Adipocyte (in vitro differentiated cells): Measurements from ENCODE around the gene RICTOR.

ENCODE experiments used
- DNase-seq: peaks from one replicate; pipeline ENCODE4 v3.0.0-alpha.2; 2015; ENCODE audit warnings: low read depth
- H3K27me3 ChIP-seq: replicated peaks from 2 replicates; pipeline ENCODE4 v1.7.0; 2013; ENCODE audit warnings: mild to moderate bottlenecking, low read length, moderate library complexity; ENCODE audit not compliant: control insufficient read depth, insufficient read depth
- H3K36me3 ChIP-seq: 2 replicates; pipeline ENCODE4 v1.7.0; 2013; ENCODE audit warnings: low read length, mild to moderate bottlenecking, moderate library complexity; ENCODE audit not compliant: control insufficient read depth, insufficient read depth, severe bottlenecking
- H3K4me1 ChIP-seq: 2 replicates; pipeline ENCODE4 v1.7.0; 2013; ENCODE audit warnings: mild to moderate bottlenecking, low read length, moderate library complexity; ENCODE audit not compliant: control insufficient read depth, insufficient read depth
- H3K4me3 ChIP-seq: 2 replicates; pipeline ENCODE4 v1.7.0; 2013; ENCODE audit warnings: mild to moderate bottlenecking, low read length, moderate library complexity
- H3K9ac ChIP-seq: 2 replicates; pipeline ENCODE4 v1.7.0; 2013; ENCODE audit warnings: mild to moderate bottlenecking, low read length, moderate library complexity
- H3K9me3 ChIP-seq: 2 replicates; pipeline ENCODE4 v1.7.0; 2013; ENCODE audit warnings: mild to moderate bottlenecking, low read length, moderate library complexity; ENCODE audit not compliant: control insufficient read depth

RICTOR gene

DNA sequence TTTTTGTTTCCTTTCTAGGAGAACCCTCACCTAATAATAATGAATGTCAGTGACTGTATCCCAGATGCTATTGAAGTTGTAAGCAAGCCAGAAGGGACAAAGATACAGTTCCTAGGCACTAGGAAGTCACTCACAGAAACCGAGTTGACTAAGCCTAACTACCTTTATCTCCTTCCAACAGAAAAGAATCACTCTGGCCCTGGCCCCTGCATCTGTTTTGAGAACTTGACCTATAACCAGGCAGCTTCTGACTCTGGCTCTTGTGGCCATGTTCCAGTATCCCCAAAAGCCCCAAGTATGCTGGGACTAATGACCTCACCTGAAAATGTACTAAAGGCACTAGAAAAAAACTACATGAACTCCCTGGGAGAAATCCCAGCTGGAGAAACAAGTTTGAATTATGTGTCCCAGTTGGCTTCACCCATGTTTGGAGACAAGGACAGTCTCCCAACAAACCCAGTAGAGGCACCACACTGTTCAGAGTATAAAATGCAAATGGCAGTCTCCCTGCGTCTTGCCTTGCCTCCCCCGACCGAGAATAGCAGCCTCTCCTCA, 141.3 kb downstream of the RICTOR start:
- peaks cover 99% of the 10 kb centered on the region for H3K36me3 ChIP-seq
- no peaks in the 10 kb centered on the region for H3K27me3 ChIP-seq
- H3K4me1 ChIP-seq: peaks cover 8% of the 10 kb centered on the region
- no peak overlapping the region for H3K9ac ChIP-seq
- no peak for DNase-seq
- no peak overlapping the region for H3K4me3 ChIP-seq
- H3K9me3 ChIP-seq: no peaks in the 10 kb centered on the region

DNA sequence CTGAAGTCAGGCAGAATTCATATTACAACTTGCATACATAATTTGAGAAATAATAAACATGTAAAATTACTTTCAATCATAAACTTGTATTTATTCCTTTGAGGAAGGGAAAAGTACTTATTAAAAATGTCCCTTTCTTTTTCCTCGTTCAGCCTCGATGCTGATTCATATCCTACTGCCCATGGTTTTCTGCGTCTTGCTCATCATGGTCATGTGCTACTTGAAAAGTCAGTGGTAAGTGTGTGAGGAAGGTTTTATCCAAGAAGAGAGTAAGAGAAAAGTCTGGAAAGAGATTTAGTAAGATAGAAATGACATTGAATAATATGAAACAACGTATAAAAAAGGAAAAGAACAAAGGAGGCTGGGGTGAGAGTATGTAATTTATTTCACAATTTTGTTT, 142.5 kb downstream of the RICTOR start:
- Histone ChIP-seq H3K9ac (no peak overlapping the region), H3K36me3 (peaks cover 99% of the 10 kb centered on the region), H3K4me1 (peaks cover 19% of the 10 kb centered on the region), H3K4me3 (no peak overlapping the region), H3K27me3 (no peaks in the 10 kb centered on the region), H3K9me3 (no peaks in the 10 kb centered on the region)
- no peak for DNase-seq

DNA sequence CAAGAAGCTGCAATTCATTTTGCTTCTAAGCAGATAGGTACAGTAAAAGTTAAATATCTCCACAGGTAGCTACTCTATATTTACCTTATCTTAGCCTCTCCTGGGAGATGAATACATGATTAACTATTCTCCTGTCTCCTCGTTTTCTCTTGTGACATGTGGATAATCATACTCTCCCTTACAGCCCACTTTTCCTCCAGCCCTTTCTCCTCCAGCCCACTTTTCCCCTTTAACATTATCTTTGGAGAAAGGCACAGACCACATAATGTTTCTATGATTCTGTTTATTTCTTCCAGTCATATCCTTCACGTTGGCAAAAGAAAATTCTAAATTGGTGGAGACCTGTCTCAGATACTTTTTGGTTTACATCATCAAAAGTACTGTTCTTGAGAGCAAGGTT, 144.4 kb downstream of the RICTOR start:
- peaks cover 38% of the 10 kb centered on the region for H3K4me1 ChIP-seq

DNA sequence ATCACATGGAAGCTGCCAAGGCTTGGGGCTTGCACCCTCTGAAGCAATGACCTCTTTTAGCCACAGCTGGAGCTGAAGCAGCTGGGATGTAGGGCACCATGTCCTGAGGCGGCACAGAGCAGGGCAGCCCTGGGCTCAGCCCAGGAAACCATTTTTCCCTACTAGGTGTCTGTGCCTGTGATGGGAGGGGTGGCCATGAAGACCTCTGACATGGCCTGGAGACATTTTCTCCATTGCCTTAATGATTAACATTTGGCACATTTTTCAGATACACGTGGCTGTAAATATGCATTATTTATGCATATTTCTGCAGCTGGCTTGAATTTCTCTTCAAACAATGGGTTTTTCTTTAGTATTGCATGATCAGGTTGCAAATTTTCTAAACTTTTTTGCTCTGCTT, 146.7 kb downstream of the RICTOR start:
- Histone ChIP-seq H3K9me3 (no peaks in the 10 kb centered on the region), H3K4me1 (peaks cover 61% of the 10 kb centered on the region), H3K27me3 (no peaks in the 10 kb centered on the region), H3K36me3 (peaks cover 88% of the 10 kb centered on the region), H3K4me3 (peak overlapping the region; percentile 11), H3K9ac (no peak overlapping the region)
- DNase-seq: no peak

More for the DNA sequence above, 144.4 kb downstream of the RICTOR start:
- no peak for DNase-seq
- H3K4me3 ChIP-seq: no peak overlapping the region
- H3K9me3 ChIP-seq: no peaks in the 10 kb centered on the region
- no peaks in the 10 kb centered on the region for H3K27me3 ChIP-seq
- H3K9ac ChIP-seq: no peak overlapping the region
- peaks cover 99% of the 10 kb centered on the region for H3K36me3 ChIP-seq

DNA sequence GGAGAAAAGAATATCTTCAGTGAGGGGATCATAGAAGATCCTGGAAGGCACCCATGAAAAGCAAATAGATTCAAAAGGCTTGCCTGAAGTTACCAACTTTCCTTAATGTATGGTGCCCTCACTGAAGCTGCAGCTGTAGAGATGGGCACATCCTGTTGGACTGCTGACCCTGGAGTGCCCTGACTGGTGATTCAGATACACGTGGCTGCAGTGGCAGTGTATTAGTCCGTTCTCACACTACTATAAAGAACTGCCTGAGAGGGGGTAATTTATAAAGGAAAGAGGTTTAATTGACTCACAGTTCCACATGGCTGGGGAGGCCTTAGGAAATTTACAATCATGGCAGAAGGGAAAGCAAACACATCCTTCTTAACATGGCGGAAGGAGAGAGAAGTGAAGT, 148.1 kb downstream of the RICTOR start:
- H3K4me3 ChIP-seq: peak overlapping the region; percentile 5
- H3K4me1 ChIP-seq: peaks cover 71% of the 10 kb centered on the region
- H3K9ac ChIP-seq: peak overlapping the region; percentile 72
- no peaks in the 10 kb centered on the region for H3K9me3 ChIP-seq
- H3K27me3 ChIP-seq: no peaks in the 10 kb centered on the region
- DNase-seq: no peak
- H3K36me3 ChIP-seq: peaks cover 88% of the 10 kb centered on the region

DNA sequence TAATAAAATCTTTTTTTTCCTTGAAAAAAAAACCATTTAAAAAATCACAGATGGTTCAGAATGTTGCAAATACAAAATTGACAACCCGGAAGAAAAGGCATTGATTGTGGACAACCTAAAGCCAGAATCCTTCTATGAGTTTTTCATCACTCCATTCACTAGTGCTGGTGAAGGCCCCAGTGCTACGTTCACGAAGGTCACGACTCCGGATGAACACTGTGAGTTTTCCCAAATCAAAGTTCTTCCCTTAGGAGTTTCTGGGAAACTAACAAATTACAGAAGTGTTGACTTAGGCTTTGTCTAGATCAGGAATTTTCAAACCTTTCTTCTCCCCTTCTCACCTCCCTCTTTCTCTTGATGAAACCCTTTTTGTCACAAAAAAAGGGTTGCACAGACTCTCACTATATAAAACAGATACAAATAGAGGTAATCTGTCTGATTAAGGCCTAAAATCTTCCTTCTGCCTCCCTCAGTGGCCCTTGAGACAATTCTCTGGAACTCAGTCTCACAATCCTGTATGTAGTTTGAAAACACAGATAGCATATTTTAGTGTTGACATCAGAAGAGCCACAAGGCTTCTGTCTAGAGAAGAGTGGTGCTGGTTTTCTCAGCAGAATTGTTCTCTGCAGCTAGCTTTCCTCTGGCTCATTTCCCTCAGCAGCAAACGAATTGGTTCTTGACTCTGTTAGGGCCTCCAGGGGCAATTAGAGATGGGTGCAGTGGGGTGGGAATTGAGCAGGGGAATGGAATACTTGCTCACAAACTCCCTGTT, 148.9 kb downstream of the RICTOR start:
- peak overlapping the region; percentile 72 for H3K9ac ChIP-seq
- DNase-seq: peak; percentile 83
- peak overlapping the region; percentile 12 for H3K4me3 ChIP-seq
- peaks cover 71% of the 10 kb centered on the region for H3K4me1 ChIP-seq
- no peaks in the 10 kb centered on the region for H3K9me3 ChIP-seq
- peaks cover 88% of the 10 kb centered on the region for H3K36me3 ChIP-seq
- no peaks in the 10 kb centered on the region for H3K27me3 ChIP-seq

DNA sequence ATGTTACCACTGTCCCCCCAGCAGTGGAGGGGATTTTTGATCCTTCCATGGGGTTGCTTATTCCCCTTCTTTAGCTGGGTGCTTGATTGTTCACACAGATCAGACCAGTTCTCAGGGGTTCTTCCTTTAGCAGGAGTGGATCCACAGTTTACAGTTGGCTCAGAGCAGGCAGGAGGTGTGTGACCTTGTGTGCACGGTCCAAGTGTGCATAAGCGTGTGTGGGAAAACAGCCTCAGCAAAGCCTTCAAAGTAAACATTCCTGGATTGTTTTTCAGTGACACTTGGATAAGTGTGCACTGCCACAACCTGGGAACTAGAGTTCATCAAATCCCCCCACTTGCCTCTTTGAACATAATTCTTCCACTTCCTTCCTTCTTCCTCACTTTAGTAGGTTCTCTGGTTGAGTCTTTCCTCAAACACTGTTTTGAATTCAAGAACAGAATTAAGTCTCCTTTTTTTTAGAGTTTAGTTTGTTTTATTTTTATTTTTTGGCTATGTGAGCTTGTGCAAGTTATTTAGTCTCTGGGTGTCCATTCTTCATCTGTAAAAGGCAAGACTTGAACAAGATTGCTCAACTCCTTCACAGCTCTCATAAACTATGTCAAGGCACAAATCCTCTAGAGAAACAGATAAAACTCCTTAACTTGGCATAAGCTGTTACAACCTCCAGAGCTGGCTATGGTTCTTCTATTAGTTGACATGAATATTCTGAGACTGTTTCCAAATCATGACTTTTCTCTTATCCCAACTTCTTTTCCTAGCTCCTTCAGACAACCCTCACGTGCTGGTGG, 150.3 kb downstream of the RICTOR start:
- Histone ChIP-seq H3K27me3 (no peaks in the 10 kb centered on the region), H3K4me3 (peak overlapping the region; percentile 42), H3K4me1 (peaks cover 79% of the 10 kb centered on the region), H3K36me3 (peaks cover 88% of the 10 kb centered on the region), H3K9ac (peak overlapping the region; percentile 80), H3K9me3 (no peaks in the 10 kb centered on the region)
- peak; percentile 70 for DNase-seq

DNA sequence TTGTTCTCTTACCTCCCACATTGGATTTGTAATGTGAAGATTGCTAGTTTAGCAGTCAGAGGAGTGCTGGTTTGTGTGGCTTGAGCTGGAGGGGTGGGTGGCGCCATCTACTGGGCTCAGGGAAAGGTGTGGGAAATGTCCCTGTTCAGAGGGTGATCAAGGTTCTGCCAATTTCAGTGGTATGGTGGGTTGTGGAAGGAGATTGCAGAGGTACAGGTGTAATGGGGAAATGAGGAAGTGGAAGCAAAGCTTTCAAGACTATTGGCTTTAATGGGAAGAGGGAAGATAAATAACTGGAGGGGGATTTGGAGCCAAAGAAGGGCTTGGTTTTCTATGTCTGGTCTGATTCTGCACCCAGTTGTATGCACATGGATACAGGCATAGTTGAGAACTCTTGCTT, 152.0 kb downstream of the RICTOR start:
- Histone ChIP-seq H3K9me3 (no peaks in the 10 kb centered on the region), H3K4me1 (peaks cover 70% of the 10 kb centered on the region), H3K27me3 (no peaks in the 10 kb centered on the region), H3K9ac (no peak overlapping the region), H3K4me3 (no peak overlapping the region), H3K36me3 (peaks cover 88% of the 10 kb centered on the region)
- DNase-seq: peak; percentile 47

DNA sequence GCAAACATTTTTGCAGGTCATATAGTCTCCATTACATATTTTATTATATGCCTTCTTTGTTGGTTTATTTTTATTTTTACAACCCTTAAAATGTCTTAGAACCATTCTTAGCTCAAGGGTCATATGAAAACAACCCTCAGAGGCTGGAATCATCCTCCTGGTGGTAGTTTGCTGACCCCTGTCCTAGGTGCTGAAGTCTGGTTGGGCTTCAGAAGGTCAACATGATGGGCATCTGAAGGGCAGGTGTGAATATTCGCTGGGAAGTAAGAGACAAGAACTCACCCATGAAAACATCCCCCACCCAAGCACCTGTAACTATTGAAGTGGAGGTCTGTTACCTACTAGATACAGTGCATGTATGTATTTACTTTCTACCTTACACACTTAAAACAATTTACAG, 153.0 kb downstream of the RICTOR start:
- H3K36me3 ChIP-seq: peaks cover 84% of the 10 kb centered on the region
- H3K9me3 ChIP-seq: no peaks in the 10 kb centered on the region
- no peak overlapping the region for H3K9ac ChIP-seq
- H3K4me1 ChIP-seq: peaks cover 60% of the 10 kb centered on the region
- no peak overlapping the region for H3K4me3 ChIP-seq
- H3K27me3 ChIP-seq: no peaks in the 10 kb centered on the region
- no peak for DNase-seq

DNA sequence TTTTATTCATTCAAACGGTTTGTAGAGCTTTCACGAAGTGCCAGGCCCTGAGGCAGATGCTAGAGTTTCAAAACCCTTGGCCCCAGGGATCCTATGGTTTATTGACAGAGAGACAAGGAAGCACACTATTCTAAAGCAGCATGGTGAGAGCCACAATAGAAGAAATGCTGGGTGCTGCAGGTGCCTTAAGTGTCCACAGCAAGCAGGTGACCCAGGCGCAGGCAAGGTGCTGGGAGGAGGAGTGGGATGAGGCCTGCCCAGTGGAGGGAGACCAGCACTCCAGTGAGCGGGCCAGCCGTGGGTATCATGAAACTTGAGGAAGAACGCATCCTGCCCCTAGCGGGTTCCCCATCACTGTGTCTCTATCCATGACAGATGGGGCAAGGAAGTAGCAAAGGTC, 157.4 kb downstream of the RICTOR start:
- Histone ChIP-seq H3K4me3 (no peak overlapping the region), H3K9me3 (no peaks in the 10 kb centered on the region), H3K4me1 (peaks cover 16% of the 10 kb centered on the region), H3K9ac (no peak overlapping the region), H3K27me3 (no peaks in the 10 kb centered on the region), H3K36me3 (peaks cover 60% of the 10 kb centered on the region)
- DNase-seq: no peak

DNA sequence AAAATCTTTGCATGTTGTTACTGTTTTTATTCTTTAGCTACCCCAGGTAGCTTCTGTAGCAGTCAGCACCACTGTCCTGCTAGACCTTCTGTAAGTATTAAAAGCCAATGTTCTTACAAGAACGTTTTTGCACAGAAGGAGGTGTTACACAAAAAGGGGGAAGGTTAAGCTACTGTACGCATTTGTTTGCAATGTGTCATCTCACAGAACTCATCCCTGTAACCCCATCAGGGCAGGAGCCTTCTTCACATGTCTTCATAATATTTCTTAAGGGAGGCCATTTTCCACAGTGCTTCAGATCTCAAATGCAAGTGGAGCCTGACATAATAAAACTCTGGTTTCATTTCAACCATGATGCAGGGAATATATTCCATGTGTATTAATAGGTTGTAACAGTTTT, 160.5 kb downstream of the RICTOR start:
- no peaks in the 10 kb centered on the region for H3K9me3 ChIP-seq
- peaks cover 3% of the 10 kb centered on the region for H3K4me1 ChIP-seq
- H3K36me3 ChIP-seq: peaks cover 58% of the 10 kb centered on the region
- no peak overlapping the region for H3K4me3 ChIP-seq
- no peak overlapping the region for H3K9ac ChIP-seq
- DNase-seq: no peak
- H3K27me3 ChIP-seq: no peaks in the 10 kb centered on the region
